ENCODE measurements around the gene CTU2.

DNA sequence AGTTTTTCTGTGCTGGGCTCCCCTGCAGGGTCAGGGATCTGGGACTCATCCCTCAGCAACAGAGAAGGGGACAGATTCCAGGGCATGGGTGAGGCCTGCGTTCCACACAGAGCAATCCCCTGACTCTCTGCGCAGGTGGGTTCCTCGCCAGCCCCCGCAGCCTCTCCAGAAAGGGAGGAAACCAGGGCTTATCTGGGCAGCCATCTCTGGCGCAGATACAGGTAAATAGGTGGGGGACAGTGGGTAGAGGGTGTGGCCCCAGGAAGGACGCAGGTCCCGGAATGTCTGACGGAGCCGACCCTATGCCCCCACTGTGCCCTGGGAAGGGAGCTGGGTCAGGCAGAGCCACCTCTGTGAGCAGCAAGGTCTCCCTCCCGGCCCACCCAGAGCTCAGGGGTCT, 55.5 kb downstream of the CTU2 start:
- TF ChIP-seq, protein P1, sequence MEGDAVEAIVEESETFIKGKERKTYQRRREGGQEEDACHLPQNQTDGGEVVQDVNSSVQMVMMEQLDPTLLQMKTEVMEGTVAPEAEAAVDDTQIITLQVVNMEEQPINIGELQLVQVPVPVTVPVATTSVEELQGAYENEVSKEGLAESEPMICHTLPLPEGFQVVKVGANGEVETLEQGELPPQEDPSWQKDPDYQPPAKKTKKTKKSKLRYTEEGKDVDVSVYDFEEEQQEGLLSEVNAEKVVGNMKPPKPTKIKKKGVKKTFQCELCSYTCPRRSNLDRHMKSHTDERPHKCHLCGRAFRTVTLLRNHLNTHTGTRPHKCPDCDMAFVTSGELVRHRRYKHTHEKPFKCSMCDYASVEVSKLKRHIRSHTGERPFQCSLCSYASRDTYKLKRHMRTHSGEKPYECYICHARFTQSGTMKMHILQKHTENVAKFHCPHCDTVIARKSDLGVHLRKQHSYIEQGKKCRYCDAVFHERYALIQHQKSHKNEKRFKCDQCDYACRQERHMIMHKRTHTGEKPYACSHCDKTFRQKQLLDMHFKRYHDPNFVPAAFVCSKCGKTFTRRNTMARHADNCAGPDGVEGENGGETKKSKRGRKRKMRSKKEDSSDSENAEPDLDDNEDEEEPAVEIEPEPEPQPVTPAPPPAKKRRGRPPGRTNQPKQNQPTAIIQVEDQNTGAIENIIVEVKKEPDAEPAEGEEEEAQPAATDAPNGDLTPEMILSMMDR (IDR thresholded peaks at IDR 0.05): no peak
- TF ChIP-seq POLR2A (IDR thresholded peaks at IDR 0.05): no peak
